Psoas muscle (tissue), 8 donors: ENCODE data around the gene COL4A2. TPM values are rescaled to one million over a fixed set of nuclear protein-coding genes. Genes with fewer than 3 reads are reported as not detected.
A peak's percentile ranks its signal among the peaks of the same experiment; 100 is the strongest.

Experiments used
- ATAC-seq, 4 donors: fragments of 200-7000 bp; cut with Tn5 transposase; one replicate each; pipeline ENCODE4 v1.9.1; 2020; ENCODE audit warnings: moderate library complexity in 3 of 4, mild to moderate bottlenecking in 2 of 4
- DNase-seq, 2 donors: peaks; one replicate each; pipeline ENCODE4 v3.0.0-alpha.2; 2020
- H3K27ac ChIP-seq: fragments of 200-600 bp; one replicate; pipeline ENCODE4 v1.8.0; 2022
- H3K27me3 ChIP-seq, 3 donors: fragments of 200-600 bp in 1 of 3; one replicate each; pipeline versions ENCODE4 v1.6.1 to v1.8.0; 2013 to 2022; ENCODE audit warnings: low read length in 2 of 3, mild to moderate bottlenecking in 2 of 3, moderate library complexity in 1 of 3; ENCODE audit not compliant: insufficient read depth in 3 of 3
- H3K36me3 ChIP-seq, 2 donors: fragments of 200-600 bp in 1 of 2; one replicate each; pipeline versions ENCODE4 v1.6.1 to v1.8.0; 2013 to 2022; ENCODE audit warnings: low read depth in 1 of 2, mild to moderate bottlenecking in 1 of 2, moderate library complexity in 1 of 2; ENCODE audit not compliant: insufficient read depth in 1 of 2
- H3K4me1 ChIP-seq: fragments of 200-600 bp; one replicate; pipeline ENCODE4 v1.8.0; 2022
- H3K4me3 ChIP-seq: fragments of 200-600 bp; one replicate; pipeline ENCODE4 v1.8.0; 2022; ENCODE audit warnings: mild to moderate bottlenecking
- H3K9me3 ChIP-seq: fragments of 200-600 bp; one replicate; pipeline ENCODE4 v1.8.0; 2022
- CTCF ChIP-seq: fragments of 200-600 bp; IDR thresholded peaks from one replicate; pipeline ENCODE4 v1.8.0; 2022; ENCODE audit warnings: antibody characterized with exemption
- WGBS, 3 donors: extraction: QIAGEN DNeasy Blood & Tissue Kit; methylation state at CpG; one replicate each; pipeline versions ENCODE4 v1.1.6 to v1.1.7; 2013; 5-methylcytosine and 5-hydroxymethylcytosine counted together
- intact Hi-C, 2 donors: fragments of 100-400 bp; cut with DNase I; formaldehyde crosslinking; loops; one replicate each; pipeline versions ENCODE4 v1.11.0 to v1.14.2; 2022
- polyA plus RNA-seq, 3 donors: library from polyadenylated mRNA; stranded (reverse); fragments of 200-250 nt; gene quantifications; one replicate each; pipeline ENCODE4 v1.2.3, GENCODE V29; 2013
- total RNA-seq, 4 donors: library from RNA; stranded (reverse); fragmentation: NEBNext Ultra II Directional in 2 of 4; extraction: Animal tissue kit (Norgen Biotek cat#: 25700) in 2 of 4; gene quantifications; one replicate each; pipeline versions ENCODE4 v1.2.1 to v1.2.4, GENCODE V29; 2021 to 2023
- donor health status: healthy with polysubstance abuse.
- donor health status: DM: no; HTN: no; CAD: no; lungs with moderate emphysema.
- donor health status: Bipolar disorder and iron deficiency.
- donor health status: healthy.
- donor health status: DM: yes; HTN: yes; CAD: no.
- donor health status: DM: no; HTN: no; CAD: no.
- donor health status: DM: no; HTN: no; CAD: no.
- donor health status: DM: yes; HTN: yes; CAD: no.

COL4A2 gene
- total and polyA plus RNA-seq, 7 donors, result 25.8 to 84.5 (median 57.8) TPM

- 46 to 59% (median 58%) methylated on average over 3 of the region's 3 CpGs for WGBS, 3 donors
These were observed 93.9 kb downstream of the COL4A2 start for GRCh38 chr13:110400786-110401533.

DNA sequence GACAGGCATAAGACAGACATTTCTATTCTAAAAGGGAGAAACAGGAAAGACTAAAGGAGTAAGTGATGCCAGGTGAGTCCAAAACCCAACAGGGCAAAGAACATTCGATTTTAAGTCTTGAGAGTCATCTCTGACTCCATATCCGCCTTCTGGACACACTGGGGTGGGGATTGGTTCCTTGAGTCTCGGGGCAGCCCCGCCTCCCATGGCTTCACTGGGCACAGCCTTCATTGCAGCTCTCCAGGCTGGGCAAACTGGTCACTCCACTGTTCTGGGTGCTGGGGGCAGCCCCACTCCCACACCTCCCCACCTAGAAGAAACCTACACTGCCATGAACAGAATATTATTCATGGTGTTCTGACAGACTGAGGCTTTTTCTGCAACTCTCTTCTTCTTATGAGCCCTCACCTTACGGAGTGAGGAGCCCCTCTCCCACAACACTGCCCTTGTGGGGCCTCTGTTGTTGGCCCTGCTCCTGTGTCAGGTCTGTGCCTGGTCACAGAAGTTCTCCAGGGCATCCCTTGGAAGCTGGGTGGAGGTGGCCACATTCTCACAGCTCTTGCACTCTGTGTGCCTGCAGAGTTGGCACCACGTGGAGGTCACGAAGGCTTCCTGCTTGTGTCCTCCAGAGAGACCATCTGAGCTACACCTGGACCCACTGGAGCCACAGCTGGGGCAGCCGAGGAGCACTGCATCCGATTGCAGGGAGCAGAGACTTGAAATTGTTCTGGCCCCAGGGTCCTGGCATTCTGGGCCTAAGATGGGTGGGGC, 95.4 kb downstream of the COL4A2 start:
- Histone ChIP-seq H3K9me3 (no peaks in the 10 kb centered on the region), H3K27ac (no peak overlapping the region), H3K36me3 (no peaks in the 10 kb centered on the region), H3K4me1 (peaks cover 14% of the 10 kb centered on the region), H3K4me3 (no peak overlapping the region), H3K27me3 (peaks cover 0 to 3% (median 0%) of the 10 kb centered on the region in 3 donors)
- WGBS, 3 donors, result 94 to 98% (median 96%) methylated on average over 9 of the region's 9 CpGs
- DNase-seq (no peak), ATAC-seq (no peak)
- TF ChIP-seq CTCF, result no peak
- intact Hi-C loops, result no loop called here

More at GRCh38 chr13:110400786-110401533, 93.9 kb downstream of the COL4A2 start:
- peak overlapping the region; percentile 47 for H3K27ac ChIP-seq
- peaks cover 15% of the 10 kb centered on the region for H3K4me1 ChIP-seq
- no peaks in the 10 kb centered on the region for H3K36me3 ChIP-seq
- intact Hi-C loops, result no loop called here
- no peak for ATAC-seq
- H3K9me3 ChIP-seq, result no peaks in the 10 kb centered on the region
- H3K4me3 ChIP-seq, result no peak overlapping the region
- no peak for TF ChIP-seq CTCF
- no peak for DNase-seq
- H3K27me3 ChIP-seq, result peaks cover 0 to 11% (median 0%) of the 10 kb centered on the region in 3 donors

GRCh38 chr13:110403315-110403714, 96.2 kb downstream of the COL4A2 start:
- DNase-seq (no peak), ATAC-seq (no peak)
- Histone ChIP-seq H3K27me3 (peaks cover 0 to 3% (median 0%) of the 10 kb centered on the region in 3 donors), H3K9me3 (no peaks in the 10 kb centered on the region), H3K4me3 (no peak overlapping the region), H3K36me3 (no peaks in the 10 kb centered on the region), H3K4me1 (peaks cover 9% of the 10 kb centered on the region), H3K27ac (no peak overlapping the region)
- intact Hi-C loops, result no loop called here
- TF ChIP-seq CTCF, result no peak
- WGBS, 3 donors, result 94 to 97% (median 94%) methylated on average over 1 of the region's 1 CpG

DNA sequence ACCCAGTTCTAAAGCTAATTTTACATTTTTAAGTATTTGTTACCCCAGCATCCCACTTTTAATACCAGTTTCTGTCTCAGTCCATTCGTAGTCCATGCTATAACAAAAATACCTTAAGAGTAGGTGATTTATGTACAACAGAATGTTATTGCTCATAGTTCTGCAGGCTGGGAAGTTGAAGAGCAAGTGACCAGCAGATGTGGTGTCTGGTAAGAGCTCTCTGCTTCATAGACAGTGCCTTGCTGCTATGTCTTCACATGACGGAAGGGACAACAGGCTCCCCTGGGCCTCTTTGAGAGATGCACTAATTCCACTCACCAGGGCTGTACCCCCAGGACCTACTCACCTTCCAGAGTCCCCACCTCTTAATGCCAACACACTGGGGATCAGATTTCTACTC, 96.6 kb downstream of the COL4A2 start:
- WGBS, 3 donors, result 73 to 75% (median 73%) methylated on average over 2 of the region's 2 CpGs
- H3K27me3 ChIP-seq, result peaks cover 0 to 1% (median 0%) of the 10 kb centered on the region in 3 donors
- intact Hi-C loops, result no loop called here
- H3K4me1 ChIP-seq, result peaks cover 9% of the 10 kb centered on the region
- no peak overlapping the region for H3K4me3 ChIP-seq
- ATAC-seq (no peak), DNase-seq (no peak)
- no peak for TF ChIP-seq CTCF
- no peak overlapping the region for H3K27ac ChIP-seq
- no peaks in the 10 kb centered on the region for H3K9me3 ChIP-seq
- H3K36me3 ChIP-seq, result no peaks in the 10 kb centered on the region
